ENCODE results near the gene SMIM44. TPM values are rescaled to one million over a fixed set of nuclear protein-coding genes. Genes with fewer than 3 reads are reported as not detected.
A peak's percentile ranks its signal among the peaks of the same experiment; 100 is the strongest.

Gene SMIM44
- total RNA-seq, 2 donors from 2014 or later, result 6.0 to 6.1 TPM

- intact Hi-C loops (cut with DNase I, micrococcal nuclease), result no loop called here
- no peak for ATAC-seq
- DNase-seq, result no peak
These were observed 1.8 kb downstream of the SMIM44 start for GRCh38 chr19:3481241-3482090.

DNA sequence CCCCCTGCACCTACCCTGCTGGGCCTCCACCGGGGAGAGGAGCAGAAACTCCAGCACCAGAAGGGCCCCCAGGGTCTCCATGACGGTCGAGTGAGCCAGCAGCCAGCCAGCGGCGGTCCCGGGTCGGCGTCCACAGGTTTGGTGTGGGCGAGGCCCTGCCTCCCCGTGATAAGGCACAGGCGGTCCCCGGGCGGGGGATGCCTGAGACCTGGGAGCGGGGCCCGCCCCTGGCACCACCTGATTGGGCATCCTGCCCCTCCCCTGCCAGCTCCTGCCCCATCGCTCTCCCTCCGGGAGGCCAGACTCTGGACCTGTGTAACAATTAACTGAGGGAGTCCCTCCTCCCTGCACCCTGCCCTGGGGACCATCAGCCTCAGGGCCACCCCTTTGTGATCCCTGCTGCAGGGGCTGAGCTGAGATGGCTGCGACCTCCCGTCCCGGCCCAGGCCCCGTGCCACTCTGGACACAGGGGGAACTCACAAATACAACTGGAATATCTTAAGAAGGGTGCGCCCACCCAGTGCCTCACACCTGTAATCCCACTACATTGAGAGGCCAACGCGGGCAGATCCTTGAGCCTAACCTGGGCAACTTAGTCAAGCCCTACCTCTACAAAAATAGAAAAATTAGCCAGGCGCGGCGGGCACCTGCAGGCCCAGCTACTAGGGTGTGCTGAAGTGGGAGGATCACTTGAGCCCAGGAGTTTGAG is 2.7 kb downstream of the SMIM44 start, which contains the start of gene SMIM24:
TSS of gene SMIM24 (minus strand) at position 143 of the 709 bp plus-strand sequence. CDS start at position 81, 62 bp downstream.
- intact Hi-C loops (cut with DNase I, micrococcal nuclease), result no loop called here
- ATAC-seq (peak; percentile 78), DNase-seq (peak; percentile 85 to 89)

GRCh38 chr19:3479834-3480215 is 3.4 kb downstream of the SMIM44 start:
- intact Hi-C loops (cut with DNase I, micrococcal nuclease), result loop anchor here (5.0 to 10.0 kb wide), 2 partner anchors 155 to 158 kb away; no protein-coding TSS in a partner anchor
- DNase-seq, result peak; percentile 52 to 59
- ATAC-seq, result peak; percentile 42

DNA sequence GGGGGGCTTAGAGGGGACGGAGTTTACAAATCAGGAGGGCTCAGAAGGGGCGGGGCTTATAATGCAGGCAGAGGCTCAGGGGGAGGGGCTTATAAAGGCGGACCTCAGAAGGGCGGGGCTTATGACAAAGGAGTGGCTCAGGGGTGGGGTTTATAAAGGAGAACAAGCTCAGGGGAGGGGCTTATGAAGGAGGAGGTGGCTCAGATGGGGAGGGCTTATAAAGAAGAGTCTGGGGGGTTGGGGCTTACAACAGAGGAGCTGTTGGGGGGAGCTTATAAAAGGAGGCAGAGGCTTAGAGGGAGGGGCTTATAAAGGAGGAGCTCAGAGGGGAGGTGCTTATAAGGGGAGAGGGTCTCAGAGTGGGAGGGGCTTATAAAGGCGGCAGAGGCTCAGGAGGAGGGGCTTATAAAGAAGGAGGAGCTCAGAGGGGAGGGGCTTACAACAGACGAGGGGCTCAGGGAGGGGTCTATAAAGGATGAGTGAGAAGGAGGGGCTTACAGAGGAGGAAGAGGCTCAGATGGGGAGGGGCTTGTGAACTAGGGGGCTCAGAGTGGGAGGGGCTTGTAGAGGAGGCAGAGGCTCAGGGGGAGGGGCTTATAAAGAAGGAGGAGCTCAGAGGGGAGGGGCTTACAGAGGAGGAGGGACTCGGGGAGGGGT is 3.9 kb downstream of the SMIM44 start:
- DNase-seq, result peak in 1 of 2 donors; percentile 58
- peak; percentile 12 for ATAC-seq
- intact Hi-C loops (cut with DNase I, micrococcal nuclease), result loop anchor here (5.0 to 10.0 kb wide), 2 partner anchors 155 to 157 kb away; no protein-coding TSS in a partner anchor

GRCh38 chr19:3478409-3479176 is 4.6 kb downstream of the SMIM44 start:
- intact Hi-C loops (cut with DNase I, micrococcal nuclease), result loop anchor here (5.0 to 10.0 kb wide), 2 partner anchors 154 to 156 kb away; no protein-coding TSS in a partner anchor
- no peak for DNase-seq

GRCh38 chr19:3477951-3478350 is 5.3 kb downstream of the SMIM44 start:
- ATAC-seq, result no peak
- DNase-seq, result no peak
- intact Hi-C loops (cut with DNase I, micrococcal nuclease), result loop anchor here (5.0 to 10.0 kb wide), 2 partner anchors 153 to 156 kb away; no protein-coding TSS in a partner anchor

More at GRCh38 chr19:3478409-3479176, 4.6 kb downstream of the SMIM44 start:
- ATAC-seq, result no peak

DNA sequence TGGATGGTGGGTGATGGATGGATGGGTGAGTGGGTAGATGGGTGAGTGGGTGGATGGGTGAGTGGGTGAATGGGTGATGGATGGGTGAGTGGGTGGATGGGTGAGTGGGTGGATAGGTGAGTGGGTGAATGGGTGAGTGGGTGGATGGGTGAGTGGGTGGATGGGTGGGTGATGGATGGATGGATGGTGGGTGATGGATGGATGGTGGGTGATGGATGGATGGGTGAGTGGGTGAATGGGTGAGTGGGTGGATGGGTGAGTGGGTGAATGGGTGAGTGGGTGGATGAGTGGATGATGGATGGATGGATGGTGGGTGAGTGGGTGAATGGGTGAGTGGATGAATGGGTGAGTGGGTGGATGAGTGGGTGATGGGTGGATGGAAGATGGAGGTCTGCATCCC is 5.7 kb downstream of the SMIM44 start:
- DNase-seq, result no peak
- intact Hi-C loops (cut with DNase I, micrococcal nuclease), result loop anchor here (5.0 to 10.0 kb wide), 2 partner anchors 153 to 155 kb away; no protein-coding TSS in a partner anchor
- ATAC-seq, result no peak

DNA sequence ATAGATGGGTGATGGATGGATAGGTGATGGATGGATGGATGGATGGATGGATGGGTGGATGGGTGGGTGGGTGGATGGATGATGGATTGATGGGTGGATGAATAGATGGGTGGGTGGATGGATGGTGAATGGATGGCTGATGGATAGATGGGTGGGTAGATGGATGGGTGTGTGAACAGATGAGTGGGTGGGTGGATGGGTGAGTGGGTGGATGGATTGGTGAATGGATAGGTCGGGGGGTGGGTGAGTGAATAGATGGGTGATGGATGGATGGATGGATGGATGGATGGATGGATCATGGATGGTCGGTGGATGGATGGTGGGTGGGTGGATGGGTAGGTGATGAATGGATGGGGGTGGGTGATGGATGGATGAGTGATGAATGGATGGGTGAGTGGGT is 6.4 kb downstream of the SMIM44 start:
- DNase-seq, result no peak
- intact Hi-C loops (cut with DNase I, micrococcal nuclease), result loop anchor here (5.0 to 10.0 kb wide), 2 partner anchors 152 to 155 kb away; no protein-coding TSS in a partner anchor
- ATAC-seq, result no peak

DNA sequence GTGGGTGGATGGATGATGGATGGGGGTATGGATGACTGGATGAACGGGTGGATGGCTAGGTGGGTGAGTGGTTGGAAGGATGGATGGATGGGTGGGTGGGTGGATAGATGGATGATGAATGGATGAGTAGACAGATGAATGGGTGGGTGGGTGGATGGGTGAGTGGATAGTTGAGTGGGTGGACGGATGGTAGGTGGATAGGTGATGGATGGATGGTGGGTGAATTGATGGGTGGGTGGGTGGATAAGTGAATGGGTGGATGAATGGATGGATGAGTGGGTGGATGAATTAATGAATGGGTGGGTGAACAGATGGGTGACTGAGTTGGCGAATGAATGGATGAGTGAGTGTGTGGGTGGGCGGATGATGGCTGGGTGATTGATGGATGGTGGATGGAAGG is 7.8 kb downstream of the SMIM44 start:
- no peak for ATAC-seq
- no peak for DNase-seq
- intact Hi-C loops (cut with DNase I, micrococcal nuclease), result loop anchor here (5.0 to 10.0 kb wide), 2 partner anchors 151 to 153 kb away; no protein-coding TSS in a partner anchor

GRCh38 chr19:3474614-3475013 is 8.6 kb downstream of the SMIM44 start:
- intact Hi-C loops (cut with DNase I, micrococcal nuclease), result loop anchor here (5.0 to 10.0 kb wide), 2 partner anchors 150 to 152 kb away; no protein-coding TSS in a partner anchor
- ATAC-seq, result no peak

GRCh38 chr19:3474010-3474409 is 9.2 kb downstream of the SMIM44 start:
- intact Hi-C loops (cut with DNase I, micrococcal nuclease), result loop anchor here in 1 of 2 donors (10.0 kb wide), 1 partner anchor 149 kb away; no protein-coding TSS in a partner anchor
- ATAC-seq (peak; percentile 79), DNase-seq (peak; percentile 64 to 74)

More at GRCh38 chr19:3474614-3475013, 8.6 kb downstream of the SMIM44 start:
- DNase-seq, result no peak

- peak in 1 of 2 donors; percentile 46 for DNase-seq
- intact Hi-C loops (cut with DNase I, micrococcal nuclease), result loop anchor here in 1 of 2 donors (10.0 kb wide), 1 partner anchor 147 kb away; no protein-coding TSS in a partner anchor
- peak; percentile 27 for ATAC-seq
These were observed 11.1 kb downstream of the SMIM44 start for GRCh38 chr19:3471954-3472655.

DNA sequence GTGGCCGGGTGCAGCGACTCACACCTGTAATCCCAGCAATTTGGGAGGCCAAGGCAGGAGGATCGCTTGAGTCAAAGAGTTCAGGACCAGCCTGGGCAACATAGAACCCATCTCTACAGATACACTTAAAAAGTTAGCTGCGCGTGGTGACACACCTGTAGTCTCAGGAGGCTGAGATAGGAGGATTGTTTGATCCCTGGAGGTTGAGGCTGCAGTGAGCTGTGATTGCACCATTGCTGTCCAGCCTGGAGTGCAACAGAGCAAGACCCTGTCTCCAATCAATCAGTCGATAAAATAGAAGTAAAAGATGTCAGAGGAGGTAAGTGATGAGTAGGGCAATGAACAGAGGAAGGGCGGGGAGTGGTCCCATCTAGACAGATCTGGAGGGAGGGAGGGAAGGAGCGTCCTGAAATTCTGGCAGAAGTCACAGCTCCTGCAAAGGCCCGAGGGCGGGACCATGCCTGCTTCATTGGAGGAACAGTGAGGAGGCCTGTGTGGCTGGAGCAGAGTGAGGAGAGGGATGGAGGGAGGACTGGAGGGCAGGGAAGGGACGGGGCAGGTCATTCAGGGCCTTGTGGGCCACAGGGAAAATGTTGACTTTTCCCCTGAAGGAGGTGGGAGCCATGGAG is 12.6 kb downstream of the SMIM44 start:
- ATAC-seq (no peak), DNase-seq (no peak)
- intact Hi-C loops (cut with DNase I, micrococcal nuclease), result loop anchor here in 1 of 2 donors (10.0 kb wide), 1 partner anchor 146 kb away; no protein-coding TSS in a partner anchor

GRCh38 chr19:3469638-3470499 is 13.4 kb downstream of the SMIM44 start:
- intact Hi-C loops (cut with DNase I, micrococcal nuclease), result loop anchor here in 1 of 2 donors (10.0 kb wide), 1 partner anchor 145 kb away; no protein-coding TSS in a partner anchor
- ATAC-seq (no peak), DNase-seq (no peak)

- ATAC-seq (no peak), DNase-seq (no peak)
- intact Hi-C loops (cut with DNase I, micrococcal nuclease), result no loop called here
These were observed 15.0 kb downstream of the SMIM44 start for GRCh38 chr19:3468211-3468610.
